NCI-H2196 (cell line): Measurements from ENCODE around the gene MON1A.
"Not testable (repeated sequence)": the region's sequence is repeated elsewhere in the genome, so short reads cannot be mapped to it uniquely, and the experiment has no call there.

Experiments used
- DNase-seq: peaks from one replicate; lab custom pipeline; 2025; ENCODE audit not compliant: unreplicated experiment; lab: John Stamatoyannopoulos, UW

Gene MON1A

DNA sequence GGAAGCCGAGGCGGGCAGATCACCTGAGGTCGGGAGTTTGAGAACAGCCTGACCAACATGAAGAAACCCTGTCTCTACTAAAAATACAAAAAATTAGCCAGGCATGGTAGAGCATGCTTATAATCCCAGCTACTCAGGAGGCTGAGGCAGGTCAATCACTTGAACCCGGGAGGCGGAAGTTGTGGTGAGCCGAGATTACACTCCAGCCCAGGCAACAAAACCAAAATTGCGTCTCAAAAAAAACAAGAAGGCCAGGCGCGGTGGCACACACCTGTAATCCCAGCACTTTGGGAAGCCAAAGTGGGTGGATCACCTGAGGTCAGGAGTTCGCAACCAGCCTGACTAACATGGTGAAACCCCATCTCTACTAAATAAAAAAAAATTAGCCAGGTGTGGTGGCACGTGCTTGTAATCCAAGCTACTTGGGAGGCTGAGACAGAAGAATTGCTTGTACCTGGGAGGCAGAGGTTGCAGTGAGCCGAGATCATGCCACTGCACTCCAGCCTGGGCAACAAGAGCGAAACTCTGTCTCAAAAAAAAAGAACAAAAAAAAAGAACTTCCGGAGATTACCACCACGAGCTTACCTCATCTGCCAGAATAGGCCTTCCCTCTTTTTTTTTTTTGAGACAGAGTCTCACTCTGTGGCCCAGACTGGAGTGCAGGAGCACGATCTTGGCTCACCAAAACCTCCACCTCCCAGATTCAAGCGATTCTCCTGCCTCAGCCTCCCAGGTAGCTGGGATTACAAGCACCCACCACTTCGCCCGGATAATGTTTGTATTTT, 11.6 kb downstream of the MON1A start:
- DNase-seq, result not testable (repeated sequence)

DNA sequence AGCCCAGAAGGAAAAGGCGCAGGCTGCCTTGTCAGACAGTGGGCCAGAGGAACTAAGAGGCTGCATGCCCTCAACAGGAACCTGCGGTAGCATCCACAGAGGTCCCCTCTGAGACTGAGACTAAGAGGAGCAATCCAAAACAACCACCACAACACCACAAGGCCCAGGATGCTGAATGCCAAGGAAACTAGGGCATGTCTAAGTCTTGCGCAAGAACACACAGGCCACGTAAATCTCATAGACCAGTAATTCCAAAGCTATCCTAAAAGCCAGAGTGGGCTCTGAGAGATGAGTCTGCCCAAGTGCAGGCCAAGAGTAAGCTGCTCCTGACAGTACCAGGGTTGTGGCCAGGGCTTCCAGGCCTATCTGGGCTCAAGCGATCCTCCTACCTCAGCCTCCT, 12.9 kb downstream of the MON1A start:
- DNase-seq, result no peak

DNA sequence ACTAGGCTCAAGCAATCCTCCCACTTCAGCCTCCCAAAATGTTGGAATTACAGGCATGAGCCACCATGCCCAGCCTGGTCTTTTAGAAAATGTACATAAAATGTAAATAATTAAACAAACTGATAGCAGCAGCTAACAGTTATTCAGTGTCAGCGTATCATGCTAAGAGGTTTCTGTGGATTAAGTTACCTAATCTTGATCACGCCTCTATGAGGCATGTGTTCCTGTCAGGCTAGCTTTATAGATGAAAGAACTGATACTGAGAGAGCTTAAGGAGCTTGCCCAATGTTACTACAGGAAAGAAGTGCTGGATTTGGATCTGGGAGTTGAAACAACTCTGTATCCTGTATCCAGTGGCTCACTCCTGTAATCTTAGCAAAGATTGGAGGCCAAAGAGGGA, 14.7 kb downstream of the MON1A start:
- DNase-seq, result no peak

DNA sequence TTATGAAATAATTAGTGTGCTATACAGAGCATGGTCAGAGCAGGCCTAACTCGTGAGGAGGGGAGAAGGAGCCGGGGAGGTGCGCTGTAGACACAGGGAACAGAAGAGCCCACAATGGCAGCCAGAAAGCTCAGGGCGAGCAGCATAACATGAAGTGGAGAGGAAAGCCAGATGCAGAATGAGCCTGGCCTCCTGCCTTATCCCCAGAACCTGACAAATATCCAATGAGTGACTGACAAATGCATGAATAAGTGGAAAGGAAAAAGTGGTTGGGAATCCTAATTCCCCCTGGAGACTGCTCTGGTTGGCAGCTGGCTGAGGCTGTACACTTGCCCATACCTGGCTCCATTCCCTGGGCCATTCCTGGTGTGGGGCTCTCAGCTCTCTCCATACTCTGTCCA, 16.7 kb downstream of the MON1A start:
- no peak for DNase-seq

DNA sequence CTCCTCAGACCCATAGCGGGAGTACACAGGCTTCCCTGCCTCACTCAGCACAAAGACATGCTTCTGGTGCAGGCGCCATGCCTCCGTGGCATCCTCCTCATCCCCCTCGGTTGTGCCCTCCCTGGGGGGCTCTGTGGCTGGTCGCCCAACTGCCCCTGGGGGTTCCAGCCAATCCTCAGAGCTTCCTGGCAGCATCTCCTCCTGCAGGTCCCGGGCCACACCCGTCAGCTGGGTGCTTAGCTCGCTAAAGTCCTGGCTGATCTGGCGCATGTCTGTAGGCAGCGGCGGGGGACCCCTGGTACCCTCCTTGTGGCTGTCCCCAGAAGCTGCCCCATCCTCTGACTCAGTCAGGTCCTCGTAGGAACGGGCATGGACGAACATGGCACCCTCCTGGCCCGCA, 18.0 kb downstream of the MON1A start:
- DNase-seq, result no peak

DNA sequence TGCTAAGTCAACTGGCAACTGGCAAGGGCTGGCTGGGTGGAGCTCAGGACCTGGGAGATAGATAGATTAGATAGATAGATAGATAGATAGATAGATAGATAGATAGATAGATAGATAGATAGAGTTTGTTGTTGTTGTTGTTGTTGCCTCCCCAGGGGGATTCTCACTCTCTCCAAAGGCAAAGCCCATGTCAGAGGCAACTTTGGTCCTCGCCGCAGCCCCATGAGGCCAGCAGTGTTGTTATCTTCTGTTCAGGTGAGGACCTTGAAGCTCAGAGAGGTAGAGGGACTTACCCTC, 18.5 kb downstream of the MON1A start:
- DNase-seq, result no peak

DNA sequence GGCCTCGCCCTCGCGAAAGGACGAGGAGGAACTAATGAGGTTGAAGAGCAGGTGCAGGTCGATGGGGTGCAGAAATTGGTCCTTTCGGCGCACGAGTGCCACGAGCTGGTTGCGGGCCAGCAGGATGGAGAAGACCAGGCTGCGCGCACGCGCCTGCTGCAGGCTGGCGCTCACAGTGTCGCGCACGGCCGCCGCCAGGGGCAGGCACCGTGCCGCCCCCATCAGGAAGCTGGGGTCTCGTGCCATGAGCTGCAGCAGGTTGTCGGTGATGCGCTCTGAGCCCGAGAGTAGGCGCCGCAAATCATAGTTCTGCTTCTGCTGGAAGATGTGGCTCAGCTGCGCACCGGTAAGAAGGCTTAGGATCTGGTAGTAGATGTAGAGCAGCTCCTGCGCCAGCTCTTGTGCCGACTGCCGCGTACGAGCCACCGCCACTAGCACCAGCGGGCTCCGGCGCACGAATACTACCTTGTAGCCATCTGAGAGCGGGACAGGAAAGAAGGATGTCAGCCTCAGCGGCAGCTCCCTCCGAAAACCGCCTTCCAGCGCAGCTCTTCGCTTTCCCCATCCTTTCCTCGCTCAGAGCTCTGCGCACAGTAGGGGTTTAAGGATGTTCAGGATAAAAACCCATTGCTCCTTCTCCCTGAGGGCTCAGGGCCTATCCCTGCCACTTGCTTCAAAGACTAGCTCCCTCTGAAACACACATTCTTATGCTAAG, 19.0 kb downstream of the MON1A start:
- no peak for DNase-seq

DNA sequence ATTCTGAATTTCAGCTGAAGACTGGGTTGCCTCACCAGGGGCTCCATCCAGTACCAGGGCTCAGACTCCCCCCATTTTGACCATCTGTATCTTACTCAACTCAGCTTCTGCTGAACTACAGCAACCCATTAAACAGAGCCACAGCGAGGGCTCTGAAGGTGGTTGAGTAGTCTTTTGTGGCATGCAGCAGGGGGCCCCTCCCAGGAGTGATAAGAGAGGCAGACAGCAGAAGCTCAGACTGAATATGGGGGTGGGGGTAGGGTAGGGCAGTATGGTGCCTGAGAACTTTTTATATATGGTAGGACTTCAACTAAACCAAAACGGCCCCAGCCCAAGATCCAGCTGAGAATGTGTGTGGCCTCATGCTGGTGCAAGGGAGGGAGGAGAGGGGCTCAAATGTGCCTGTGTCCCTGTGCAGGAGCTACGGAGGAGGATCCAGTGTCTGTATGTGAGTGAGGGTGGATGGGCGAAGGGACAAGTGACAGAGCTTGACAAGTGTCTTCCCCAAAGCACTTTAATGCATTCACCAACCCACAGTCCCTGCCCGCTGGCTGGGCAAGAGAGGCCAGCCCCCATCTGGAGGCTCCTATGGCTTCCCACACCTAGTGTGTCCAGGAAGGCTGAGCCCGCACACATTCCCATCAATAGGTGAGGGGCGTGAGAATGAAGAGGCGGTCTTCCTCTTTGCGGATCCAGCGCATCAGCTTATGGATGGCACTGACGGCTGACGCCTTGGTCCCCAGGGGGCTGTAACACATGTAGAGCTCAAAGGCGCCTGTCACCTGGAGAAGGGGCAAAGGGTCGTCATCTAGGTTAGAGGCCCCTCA, 21.0 kb downstream of the MON1A start:
- DNase-seq, result no peak

DNA sequence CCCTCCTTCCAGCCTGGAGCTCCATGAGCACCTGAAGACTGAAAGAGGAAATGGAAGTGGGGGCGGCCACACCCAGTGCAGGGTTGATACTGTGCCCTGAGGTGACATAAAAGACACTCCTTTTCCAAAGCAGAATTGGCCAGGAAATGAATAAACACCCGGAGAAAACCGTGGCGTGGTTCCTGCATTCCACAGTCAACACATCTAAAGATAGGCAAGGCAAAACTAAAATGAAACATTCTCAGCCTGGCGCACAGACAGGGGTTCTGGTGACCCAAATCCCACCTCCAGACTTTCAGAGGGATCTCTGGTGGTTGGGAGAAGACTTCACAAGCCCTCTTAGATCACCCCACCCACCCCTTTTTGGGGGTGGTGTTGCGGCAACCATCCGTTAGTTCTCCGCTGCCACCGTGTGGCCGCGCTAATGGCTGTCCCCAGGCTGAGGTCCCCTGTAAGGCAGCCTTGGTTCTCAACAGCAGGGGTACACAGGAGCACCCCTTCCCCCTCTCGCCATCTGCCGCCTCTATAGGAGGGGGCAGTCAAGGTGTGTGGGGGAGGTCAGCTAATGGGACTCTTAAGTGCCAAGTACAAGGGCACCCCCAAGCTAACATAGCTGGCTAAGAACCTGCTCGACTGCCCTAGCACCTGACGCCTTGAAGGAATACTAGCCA, 23.4 kb downstream of the MON1A start:
- no peak for DNase-seq

DNA sequence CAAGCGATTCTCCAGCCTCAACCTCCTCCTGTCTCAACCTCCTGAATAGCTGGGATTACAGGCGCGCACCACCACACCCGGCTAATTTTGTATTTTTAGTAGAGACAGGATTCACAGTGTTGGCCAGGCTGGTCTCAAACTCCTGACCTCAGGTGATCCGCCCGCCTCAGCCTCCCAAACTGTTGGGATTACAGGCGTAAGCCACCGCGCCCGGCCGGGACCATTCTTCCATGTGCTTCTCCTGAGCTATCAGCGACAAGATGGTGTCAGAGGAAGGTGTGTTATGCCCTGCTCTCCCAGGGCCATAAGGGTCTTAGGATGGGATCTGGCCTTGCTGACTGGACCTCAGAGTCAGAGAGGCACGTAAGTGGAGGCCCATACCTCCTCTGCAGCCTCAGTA, 25.2 kb downstream of the MON1A start:
- not testable (repeated sequence) for DNase-seq

DNA sequence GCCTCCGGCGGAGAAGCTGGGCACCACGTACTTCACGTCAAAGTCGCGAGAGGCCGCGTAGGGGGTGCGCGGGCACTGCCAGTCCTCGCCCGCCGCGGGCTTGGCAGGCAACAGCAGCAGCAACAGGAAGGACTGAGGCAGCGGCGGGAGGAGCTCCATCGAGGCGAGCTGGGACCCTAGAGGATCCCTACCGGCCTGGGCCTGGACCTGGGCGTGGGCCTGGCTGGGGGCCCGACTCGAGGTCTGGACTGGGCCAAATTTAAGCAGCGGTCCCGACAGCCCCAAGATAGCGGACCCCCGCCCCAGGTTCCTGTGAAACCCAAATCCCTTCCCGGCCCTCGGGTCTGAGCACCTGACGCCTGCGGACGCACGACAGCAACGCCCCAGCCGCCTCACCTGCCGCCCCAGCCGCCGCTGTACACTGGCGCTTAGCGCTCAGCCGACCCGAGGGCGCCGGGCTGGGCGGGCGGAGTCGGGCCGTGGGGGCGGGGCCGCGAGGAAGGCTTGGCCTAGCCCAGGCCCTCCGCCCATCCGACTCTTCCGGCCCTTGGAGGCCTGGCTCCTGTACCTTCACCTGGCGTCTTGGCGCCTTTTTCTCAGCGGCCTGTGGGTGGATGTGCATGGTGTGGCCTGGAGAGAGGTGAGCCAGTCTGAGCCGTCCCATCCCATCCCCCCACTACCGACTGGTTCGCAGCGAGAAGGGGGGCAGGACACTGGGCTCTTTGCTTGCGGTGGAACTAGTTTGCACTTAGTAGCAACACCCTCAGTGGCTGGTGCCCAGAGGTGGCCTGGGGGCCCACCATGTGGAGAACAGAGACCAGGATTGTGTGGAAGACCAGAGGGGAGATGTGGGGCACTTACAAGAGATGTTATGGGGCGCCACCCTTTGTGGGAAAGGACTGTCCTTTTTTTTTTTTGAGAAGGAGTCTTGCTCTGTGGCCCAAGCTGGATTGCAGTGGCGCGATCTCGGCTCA, 25.9 kb downstream of the MON1A start, which contains the start of gene MST1R:
Gene MST1R, minus strand, starts transcription at position 423 of the 974 bp plus-strand sequence. Its CDS starts 264 bp downstream, at position 159.
- peak; percentile 89 for DNase-seq

DNA sequence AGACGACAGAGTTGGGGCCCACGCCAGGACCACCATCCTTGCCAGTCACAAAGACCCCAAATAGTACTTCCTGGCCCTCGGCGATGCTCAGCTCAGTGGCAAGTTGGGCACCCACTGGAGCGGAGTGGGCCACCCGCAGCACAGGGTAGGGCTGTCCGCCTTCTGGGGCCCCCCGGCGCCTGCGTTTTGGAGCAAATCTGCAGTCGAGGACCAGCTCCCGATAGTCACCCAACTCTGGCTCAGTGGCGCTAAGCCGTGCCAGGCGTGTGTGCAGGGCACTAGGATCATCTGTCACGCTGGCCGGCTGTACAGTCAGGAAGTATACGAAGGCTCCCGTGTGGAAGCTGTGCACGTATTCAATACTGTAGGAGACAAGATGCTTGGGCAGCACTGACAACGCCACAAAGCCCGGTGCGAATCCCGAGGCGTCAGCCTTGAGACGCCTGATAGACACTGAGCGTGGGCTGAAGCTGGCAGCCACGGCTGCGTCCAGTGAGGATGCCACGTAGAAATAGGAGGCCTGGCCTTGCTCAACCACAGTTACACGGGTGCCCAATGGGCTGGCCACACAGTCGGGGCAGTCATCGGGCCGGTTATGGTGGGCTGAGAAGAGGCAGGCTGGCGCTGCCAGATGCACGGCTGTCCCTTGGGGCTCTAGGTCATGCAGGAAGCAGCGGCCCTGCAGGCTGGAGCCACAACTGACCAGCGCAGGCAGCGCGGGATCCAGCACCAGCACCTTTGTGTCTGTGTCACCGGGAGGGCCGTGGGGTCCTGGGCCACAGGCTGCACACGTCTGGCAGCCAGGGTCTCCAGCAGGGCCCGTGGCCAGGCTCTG, 26.9 kb downstream of the MON1A start:
- no peak for DNase-seq

DNA sequence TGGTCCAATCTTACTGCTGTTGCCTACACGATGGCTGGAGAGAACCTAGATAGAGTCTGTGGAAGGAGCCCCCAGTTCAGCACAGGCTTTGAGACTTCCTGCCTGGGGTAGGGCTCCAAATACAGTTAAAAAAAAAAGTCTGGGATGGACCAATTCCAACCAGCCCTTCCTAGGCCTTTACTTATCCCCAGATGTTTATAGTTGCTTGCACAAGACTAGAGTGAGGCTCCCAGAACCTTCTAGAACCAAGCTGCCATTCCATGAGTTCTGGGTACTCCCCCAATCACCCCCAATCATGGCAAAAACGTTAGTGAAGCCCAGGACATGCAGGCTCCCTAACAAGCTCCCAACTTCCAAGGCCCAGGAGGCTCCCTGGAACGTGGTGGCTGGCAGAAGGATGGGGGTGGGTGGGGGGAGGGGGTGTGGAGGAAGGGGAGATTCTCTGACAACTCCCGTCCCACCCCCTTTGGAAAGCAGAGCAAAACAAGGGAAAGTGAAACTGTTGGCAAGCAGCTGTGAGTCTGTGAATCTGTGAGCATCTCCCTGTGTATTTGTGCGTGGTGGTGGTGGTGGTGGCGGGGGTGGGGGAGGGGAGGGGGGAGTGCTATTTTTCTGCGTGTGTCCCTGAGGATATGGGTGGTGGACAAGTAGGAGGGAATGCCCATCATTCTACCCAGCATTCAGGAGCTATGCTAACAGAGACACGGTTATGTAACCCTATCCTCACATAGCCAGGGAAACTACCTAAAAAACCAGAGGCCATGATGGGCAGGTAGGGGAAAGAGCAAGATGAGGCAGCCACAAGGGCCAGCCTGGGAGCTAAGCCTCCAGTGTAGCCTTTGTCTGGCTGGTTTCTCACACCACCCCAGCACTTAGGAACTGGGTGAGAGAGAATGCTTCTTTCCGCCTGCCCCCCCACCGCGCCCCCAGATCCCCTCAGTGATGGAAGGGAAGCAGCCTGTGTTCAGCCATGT, 28.0 kb downstream of the MON1A start:
- DNase-seq, result peak; percentile 3

DNA sequence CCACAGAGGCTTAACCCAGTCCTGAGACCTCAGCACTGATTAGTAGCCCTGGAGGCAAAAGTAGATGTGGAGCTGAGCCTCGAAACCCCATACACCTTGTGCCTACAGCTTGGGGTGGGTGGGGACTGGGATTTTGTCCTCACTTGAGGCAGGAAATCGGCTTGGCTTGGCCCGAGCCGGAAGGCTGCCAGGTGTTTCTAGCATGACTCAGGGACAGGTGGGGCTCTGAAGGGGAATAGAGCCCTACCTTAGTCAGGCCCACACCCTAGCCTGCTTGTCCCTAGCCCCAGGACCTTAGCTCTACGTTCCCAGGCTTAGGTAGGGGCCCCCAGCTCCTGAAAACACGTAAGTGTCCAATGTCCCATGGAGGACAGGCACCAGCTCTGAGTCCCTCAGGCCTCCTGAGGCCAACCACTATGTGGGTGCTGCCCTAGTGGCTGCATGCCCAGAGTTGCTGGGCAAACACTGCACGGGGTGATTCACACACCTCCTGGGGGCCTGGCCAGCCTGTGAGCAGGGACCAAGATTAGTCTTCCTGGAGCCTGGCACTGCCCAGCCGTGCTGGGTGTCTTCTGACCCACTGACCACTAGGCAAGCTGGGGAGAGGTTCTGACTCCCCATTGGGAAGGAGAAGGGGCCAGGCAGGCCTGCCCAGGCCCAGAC, 29.0 kb downstream of the MON1A start:
- DNase-seq, result peak; percentile 60

DNA sequence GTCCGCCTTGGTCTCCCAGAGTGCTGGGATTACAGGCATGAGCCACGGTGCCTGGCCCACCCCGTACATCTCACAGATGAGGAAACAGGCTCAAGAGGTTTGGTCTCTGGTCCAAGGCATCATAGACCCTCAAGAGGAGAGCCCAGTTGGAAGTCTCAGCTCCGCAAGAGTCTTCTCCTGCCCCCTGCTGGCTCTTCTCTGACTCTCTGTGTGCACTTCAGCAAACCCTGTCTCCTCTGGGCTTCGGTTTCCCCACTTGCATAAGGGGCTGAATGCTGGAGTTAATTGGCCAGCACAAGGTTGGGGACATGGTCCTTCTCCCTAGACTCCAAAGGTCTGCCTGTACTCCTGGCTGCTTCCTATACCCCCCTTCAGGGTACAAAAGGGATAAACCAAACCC, 29.8 kb downstream of the MON1A start:
- DNase-seq, result no peak

DNA sequence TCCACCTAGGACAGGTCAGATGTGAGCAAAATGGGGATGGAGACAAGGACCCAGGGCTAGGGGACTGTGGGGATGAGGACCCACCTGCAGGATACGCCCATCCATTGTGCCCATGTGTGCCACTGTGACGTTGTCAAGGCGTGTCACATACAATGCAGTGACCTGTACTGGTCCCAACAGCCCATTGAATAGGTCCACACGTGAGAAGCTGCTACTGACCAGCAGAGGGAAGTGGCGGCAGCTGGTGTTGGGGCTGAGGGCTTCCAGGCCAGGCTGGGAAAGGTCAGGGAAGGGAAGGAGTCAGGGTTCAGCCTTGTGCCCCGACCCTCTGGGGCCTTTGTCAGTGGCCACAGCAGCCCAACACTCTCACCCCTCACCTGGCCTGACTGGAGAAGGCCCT, 30.6 kb downstream of the MON1A start:
- DNase-seq, result no peak

DNA sequence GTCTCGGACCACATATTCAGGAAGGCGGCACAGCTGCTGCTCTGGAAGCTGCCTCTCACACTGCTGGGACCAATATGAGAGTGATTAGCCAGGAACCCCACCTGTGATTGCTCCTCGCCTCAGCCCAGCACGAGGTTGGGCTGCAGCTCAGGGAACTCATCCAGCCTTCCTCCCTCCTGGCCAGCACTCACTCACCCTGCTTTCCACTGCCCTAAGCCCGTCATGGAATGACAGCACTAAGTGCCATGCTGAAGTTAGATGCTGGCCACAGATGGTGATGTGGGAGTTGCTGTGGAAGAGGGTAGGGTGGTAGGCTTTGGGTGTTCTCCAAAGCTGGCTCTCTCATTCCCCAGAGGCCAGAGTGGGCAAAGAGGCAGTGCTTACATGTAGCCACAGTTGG, 33.3 kb downstream of the MON1A start:
- DNase-seq, result no peak

DNA sequence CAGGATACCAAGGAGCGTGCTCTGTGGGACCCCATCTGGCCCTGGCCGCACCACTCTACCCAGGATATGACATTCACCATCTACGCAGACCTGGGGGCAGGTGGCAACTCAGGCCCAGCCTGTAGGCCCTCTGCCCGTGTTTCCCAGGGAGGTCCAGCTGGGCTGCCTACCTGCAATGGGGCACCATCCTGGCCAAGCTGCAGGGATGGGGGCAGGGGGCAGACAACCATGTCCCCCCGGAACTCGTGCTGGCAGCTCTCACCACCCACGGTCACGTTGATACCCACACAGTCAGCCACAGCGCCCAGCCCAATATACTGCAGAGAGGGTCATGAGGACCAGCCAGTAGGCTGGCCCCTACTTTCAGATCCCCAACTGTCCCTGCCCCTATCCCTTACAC, 33.8 kb downstream of the MON1A start:
- DNase-seq, result no peak
